CD4-positive, alpha-beta T cell treated with Interleukin-21 for 1 hour (primary cell): Measurements from ENCODE around the gene DCAF17.
"Not testable (repeated sequence)": the region's sequence is repeated elsewhere in the genome, so short reads cannot be mapped to it uniquely, and the experiment has no call there.

Experiments used
- DNase-seq: peaks from one replicate; pipeline ENCODE4 v3.0.0-alpha.2; 2020

The DCAF17 gene

GRCh38 chr2:171469176-171469575 is 35.1 kb downstream of the DCAF17 start:
- DNase-seq = no peak

- no peak for DNase-seq
These were observed 36.1 kb downstream of the DCAF17 start for GRCh38 chr2:171470129-171470528.

GRCh38 chr2:171475979-171476378 is 42.0 kb downstream of the DCAF17 start:
- DNase-seq = no peak

GRCh38 chr2:171478345-171478744 is 44.3 kb downstream of the DCAF17 start:
- no peak for DNase-seq

GRCh38 chr2:171479154-171479814 is 45.3 kb downstream of the DCAF17 start:
- DNase-seq = no peak

GRCh38 chr2:171480908-171481307 is 46.9 kb downstream of the DCAF17 start:
- DNase-seq = no peak

GRCh38 chr2:171482308-171482707 is 48.3 kb downstream of the DCAF17 start:
- DNase-seq = no peak

GRCh38 chr2:171482877-171483276 is 48.9 kb downstream of the DCAF17 start:
- DNase-seq = no peak

- DNase-seq = no peak
These were observed 49.8 kb downstream of the DCAF17 start for GRCh38 chr2:171483793-171484192.

GRCh38 chr2:171485116-171485515 is 51.1 kb downstream of the DCAF17 start:
- peak; percentile 2 for DNase-seq

GRCh38 chr2:171487201-171487600 is 53.2 kb downstream of the DCAF17 start:
- DNase-seq = no peak

GRCh38 chr2:171487803-171488259 is 53.8 kb downstream of the DCAF17 start:
- no peak for DNase-seq

- DNase-seq = no peak
These were observed 56.6 kb downstream of the DCAF17 start for GRCh38 chr2:171490577-171490976.

GRCh38 chr2:171491292-171491691 is 57.3 kb downstream of the DCAF17 start:
- no peak for DNase-seq

- no peak for DNase-seq
These were observed 58.6 kb downstream of the DCAF17 start for GRCh38 chr2:171492664-171493063.

- not testable (repeated sequence) for DNase-seq
These were observed 63.6 kb downstream of the DCAF17 start for GRCh38 chr2:171497664-171498063.

- no peak for DNase-seq
These were observed 71.3 kb downstream of the DCAF17 start for GRCh38 chr2:171505374-171505773.

- no peak for DNase-seq
These were observed 76.1 kb downstream of the DCAF17 start for GRCh38 chr2:171509945-171510731.

GRCh38 chr2:171512014-171512413 is 78.0 kb downstream of the DCAF17 start:
- DNase-seq = no peak

- no peak for DNase-seq
These were observed 78.7 kb downstream of the DCAF17 start for GRCh38 chr2:171512683-171513195.

GRCh38 chr2:171513719-171514160 is 79.7 kb downstream of the DCAF17 start:
- no peak for DNase-seq

- DNase-seq = no peak
These were observed 81.0 kb downstream of the DCAF17 start for GRCh38 chr2:171514908-171515582.

GRCh38 chr2:171515672-171516298 is 81.8 kb downstream of the DCAF17 start:
- no peak for DNase-seq
